Measurements from ENCODE around the gene EEA1.
A peak's percentile ranks its signal among the peaks of the same experiment; 100 is the strongest.

EEA1 gene

DNA sequence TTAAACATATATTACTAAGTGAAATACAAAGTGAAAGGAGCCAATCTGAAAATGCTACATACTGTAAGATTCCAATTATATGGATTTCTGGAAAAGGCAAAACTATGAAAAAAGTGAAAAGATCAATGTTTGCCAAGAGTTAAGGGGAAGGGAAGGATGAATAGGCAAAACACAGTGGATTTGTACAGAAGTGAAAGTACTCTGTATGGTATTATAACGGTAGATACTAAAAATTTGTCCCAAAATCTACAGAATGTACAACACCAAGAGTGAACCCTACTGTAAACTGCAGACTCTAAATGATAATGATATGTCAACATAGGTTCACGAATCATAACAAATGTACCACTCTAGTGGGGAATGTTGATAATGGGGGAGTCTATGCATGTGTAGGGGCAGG is 17.8 kb downstream of the EEA1 start:
- no peak for DNase-seq (ENCODE audit: low read depth)
- H3K4me3 ChIP-seq (ENCODE audit: low read length), result no peak overlapping the region
- TF ChIP-seq, protein P1, sequence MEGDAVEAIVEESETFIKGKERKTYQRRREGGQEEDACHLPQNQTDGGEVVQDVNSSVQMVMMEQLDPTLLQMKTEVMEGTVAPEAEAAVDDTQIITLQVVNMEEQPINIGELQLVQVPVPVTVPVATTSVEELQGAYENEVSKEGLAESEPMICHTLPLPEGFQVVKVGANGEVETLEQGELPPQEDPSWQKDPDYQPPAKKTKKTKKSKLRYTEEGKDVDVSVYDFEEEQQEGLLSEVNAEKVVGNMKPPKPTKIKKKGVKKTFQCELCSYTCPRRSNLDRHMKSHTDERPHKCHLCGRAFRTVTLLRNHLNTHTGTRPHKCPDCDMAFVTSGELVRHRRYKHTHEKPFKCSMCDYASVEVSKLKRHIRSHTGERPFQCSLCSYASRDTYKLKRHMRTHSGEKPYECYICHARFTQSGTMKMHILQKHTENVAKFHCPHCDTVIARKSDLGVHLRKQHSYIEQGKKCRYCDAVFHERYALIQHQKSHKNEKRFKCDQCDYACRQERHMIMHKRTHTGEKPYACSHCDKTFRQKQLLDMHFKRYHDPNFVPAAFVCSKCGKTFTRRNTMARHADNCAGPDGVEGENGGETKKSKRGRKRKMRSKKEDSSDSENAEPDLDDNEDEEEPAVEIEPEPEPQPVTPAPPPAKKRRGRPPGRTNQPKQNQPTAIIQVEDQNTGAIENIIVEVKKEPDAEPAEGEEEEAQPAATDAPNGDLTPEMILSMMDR (conservative IDR thresholded peaks at IDR 0.05; ENCODE audit: low read depth, low read length), result no peak

DNA sequence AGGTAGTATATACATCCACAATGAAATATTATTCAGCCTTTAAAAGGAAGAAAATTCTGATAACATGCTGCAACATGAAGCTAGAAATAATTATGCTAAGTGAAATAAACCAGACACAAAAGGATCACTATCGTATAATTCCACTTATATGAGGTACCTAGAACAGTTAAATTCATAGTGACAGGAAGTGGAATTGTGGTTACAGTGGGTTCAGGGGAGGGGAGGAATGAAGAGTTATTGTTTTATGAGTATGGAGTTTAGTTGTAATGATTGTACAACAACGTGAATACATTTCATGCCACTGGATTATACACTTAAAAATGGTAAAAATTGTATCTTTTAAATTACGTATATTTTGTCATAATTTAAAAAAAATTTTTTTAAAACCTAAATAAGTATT is 21.0 kb downstream of the EEA1 start:
- TF ChIP-seq, protein P1 (conservative IDR thresholded peaks at IDR 0.05; ENCODE audit: low read depth, low read length), result no peak
- H3K4me3 ChIP-seq (ENCODE audit: low read length), result no peak overlapping the region
- no peak for DNase-seq (ENCODE audit: low read depth)

DNA sequence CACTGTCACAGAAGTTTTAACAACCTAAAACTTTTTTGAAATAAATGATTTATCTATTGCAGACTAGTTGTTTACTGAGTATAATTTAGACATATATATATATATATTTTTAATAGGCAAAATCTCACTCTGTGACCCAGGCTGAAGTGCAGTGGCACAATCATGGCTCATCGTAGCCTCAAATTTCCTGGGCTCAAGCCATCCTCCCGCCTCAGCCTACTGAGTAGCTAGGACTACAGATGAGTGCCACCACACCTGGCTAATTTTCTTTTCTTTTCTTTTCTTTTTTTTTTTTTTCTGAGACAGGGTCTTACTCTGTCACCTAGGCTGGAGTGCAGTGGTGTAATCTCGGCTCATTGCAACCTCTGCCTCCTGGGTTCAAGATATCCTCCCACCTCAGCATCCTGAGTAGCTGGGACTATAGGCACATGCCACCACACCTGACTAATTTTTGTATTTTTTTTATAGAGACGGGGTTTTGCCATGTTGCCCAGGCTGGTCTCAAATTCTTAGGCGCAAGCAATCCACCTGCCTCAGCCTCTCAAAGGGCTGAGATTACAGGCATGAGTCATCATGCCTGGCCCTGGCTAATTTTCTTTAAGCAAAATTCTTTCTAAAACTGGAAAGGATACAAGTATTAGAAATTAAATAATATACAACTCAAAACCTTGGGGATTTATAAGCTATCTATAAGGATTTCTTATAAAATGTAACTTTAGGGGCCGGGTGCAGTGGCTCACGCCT is 23.1 kb downstream of the EEA1 start:
- no peak for DNase-seq (ENCODE audit: low read depth)
- TF ChIP-seq, protein P1 (conservative IDR thresholded peaks at IDR 0.05; ENCODE audit: low read depth, low read length), result no peak
- no peak overlapping the region for H3K4me3 ChIP-seq (ENCODE audit: low read length)

DNA sequence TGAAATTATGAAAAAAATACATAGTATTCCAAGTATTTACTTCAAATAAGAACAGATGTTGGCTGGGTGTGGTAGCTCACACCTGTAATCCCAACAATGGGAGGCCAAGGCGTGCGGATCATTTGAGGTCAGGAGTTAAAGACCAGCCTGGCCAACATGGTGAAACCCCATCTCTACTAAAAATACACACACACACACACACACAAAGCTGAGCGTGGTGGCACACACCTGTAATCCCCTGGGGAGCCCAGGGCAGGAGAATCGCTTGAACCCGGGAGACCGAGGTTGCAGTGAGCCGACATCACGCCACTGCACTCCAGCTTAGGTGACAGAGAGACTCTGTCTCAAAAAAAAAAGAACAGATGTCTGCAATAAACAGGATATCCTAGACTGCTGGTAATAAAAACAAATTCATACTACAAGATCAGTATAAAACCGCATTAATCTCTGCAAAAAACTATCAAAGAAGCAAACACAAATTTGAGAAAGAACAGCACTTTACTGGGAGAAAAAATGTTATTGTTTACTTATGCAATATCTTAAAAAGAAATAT is 23.8 kb downstream of the EEA1 start:
- no peak overlapping the region for H3K4me3 ChIP-seq (ENCODE audit: low read length)
- TF ChIP-seq, protein P1 (conservative IDR thresholded peaks at IDR 0.05; ENCODE audit: low read depth, low read length), result no peak
- no peak for DNase-seq (ENCODE audit: low read depth)

DNA sequence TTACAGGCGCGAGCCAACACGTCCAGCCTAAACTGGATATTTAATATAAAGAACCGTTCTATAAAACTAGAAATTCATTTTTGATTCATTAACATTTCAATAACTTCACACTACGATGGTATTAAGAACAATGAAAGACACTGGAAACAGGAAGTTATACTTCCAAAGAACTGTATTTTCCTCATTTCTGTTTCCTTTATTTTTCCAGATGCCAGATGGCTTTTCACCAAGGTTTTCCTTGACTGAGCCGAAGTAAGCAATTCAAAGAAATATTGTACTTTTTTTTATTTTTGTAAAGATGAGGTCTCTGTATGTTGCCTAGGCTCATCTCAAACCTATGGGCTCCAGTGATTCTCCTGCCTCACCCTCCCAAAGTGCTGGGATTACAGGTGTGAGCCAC is 28.2 kb downstream of the EEA1 start:
- DNase-seq (ENCODE audit: low read depth), result no peak
- TF ChIP-seq, protein P1 (conservative IDR thresholded peaks at IDR 0.05; ENCODE audit: low read depth, low read length), result no peak

GRCh38 chr12:92899386-92900001 is 29.6 kb downstream of the EEA1 start:
- no peak overlapping the region for H3K4me3 ChIP-seq (ENCODE audit: low read length)

More for the DNA sequence above, 28.2 kb downstream of the EEA1 start:
- no peak overlapping the region for H3K4me3 ChIP-seq (ENCODE audit: low read length)

More at GRCh38 chr12:92899386-92900001, 29.6 kb downstream of the EEA1 start:
- peak; percentile 81 for DNase-seq (ENCODE audit: low read depth)
- TF ChIP-seq, protein P1 (conservative IDR thresholded peaks at IDR 0.05; ENCODE audit: low read depth, low read length), result no peak

Measured in retinal pigment epithelial cell (primary cell).